Measurements from ENCODE around the gene COL7A1. TPM values are rescaled to one million over a fixed set of nuclear protein-coding genes. Genes with fewer than 3 reads are reported as not detected.
A peak's percentile ranks its signal among the peaks of the same experiment; 100 is the strongest.

Gene COL7A1
- total RNA-seq, 1 donor from 2014 or later: under 0.01 TPM

DNA sequence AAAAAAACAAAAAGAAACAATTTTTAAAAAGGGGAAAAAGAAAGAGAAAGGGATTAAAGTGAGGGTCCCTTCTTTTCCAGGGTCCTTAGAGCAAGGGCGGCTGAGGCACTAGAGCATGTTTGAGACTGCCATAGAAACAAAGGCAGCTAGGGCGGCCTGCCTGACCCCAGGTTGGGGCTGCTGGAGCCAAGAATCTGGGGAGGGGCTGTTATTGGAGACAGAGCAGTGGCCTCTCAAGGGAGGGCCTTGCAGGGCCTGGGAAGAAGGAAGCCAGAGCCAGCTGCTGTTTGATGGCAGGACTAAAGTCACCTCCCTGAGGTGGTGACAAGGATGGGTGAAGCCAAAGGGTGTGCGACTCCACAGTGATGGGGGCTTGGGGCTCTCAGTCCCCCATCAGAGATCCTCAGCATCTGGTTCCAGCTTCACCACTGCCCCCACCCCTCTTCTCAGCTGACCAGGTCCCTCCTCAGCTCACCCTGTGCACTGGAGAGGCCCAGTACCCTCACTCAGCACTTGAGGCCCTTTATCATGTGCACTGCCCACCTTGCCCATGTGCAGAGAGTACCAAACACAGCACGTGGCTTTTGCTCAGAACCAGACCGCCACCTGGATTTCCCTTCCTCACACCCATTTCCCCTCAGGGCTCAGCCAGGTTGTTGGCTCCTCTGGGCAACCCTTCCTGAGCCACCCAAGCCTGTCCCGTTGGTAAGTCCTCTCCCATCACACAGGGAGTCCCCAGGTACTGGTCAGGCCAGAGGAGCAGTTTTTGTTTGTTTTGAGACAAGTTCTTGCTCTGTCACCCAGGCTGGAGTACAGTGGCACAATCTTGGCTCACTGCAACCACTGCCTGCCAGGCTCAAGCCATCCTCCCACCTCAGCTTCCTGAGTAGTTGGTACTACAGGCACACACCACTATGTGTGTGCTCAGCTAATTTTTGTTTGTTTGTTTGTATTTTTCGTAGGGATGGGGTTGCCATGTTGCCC lies 24.7 kb upstream of the COL7A1 start:
- no peak for DNase-seq (ENCODE audit: low read depth in 2 of 2)

DNA sequence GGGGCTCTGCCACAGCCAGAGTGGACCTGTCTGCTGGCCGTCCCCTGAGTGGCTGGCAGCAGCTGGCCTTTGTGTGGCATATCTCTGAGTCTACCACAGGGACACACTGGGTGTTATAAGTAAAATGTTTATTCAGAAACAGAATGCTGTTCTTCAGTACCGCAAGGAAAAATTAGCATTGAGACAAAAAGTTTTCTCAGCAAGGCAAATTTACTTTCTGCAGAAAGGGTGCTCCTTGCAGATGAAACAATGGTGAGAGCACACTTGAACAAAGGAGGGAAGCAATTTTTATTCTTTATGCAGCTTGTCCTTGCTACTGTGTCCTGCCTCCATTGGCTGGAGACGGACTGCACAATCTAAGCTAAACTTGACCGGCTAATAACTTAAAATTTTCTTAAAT lies 22.4 kb upstream of the COL7A1 start:
- no peak for DNase-seq (ENCODE audit: low read depth in 2 of 2)

DNA sequence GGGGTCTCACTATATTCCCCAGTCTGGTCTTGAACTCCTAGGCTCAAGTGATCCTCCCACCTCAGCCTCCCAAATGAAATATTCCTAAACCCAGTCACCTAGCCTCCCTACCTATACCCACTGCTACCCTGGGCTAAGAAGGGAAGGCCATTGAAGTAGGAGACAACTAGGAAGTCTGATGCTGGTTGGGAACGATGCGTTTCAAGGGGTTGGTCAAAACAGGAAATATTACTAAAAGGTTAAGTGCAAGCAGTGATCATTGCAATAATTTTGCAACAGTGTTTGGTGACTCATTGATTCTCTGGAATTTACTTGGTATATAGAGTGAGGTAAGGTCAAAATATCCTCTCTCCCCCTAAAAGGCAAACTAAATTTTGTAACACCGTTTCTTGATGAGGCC lies 18.9 kb upstream of the COL7A1 start:
- peak in 1 of 2 donors; percentile 55 for DNase-seq (ENCODE audit: low read depth in 2 of 2)

DNA sequence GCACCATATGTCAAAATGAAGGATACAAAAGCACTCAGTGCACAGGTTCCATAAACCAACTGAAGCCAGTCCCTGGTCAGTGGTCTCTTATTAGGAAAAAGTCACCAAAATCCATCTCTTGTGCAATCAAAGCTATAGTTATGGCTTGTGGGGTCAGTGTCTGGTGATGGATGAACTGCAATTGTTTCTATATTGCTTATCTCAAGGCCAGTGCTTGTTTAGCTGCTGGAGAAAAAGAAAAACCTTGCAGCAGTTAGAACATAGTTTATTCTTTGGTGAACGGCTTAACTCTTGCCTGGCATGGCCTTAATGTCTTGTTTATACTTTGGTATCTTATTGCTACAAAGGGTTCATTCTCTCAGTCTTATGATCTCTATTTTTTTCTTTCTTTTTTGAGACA lies 17.2 kb upstream of the COL7A1 start:
- DNase-seq (ENCODE audit: low read depth in 2 of 2): no peak

DNA sequence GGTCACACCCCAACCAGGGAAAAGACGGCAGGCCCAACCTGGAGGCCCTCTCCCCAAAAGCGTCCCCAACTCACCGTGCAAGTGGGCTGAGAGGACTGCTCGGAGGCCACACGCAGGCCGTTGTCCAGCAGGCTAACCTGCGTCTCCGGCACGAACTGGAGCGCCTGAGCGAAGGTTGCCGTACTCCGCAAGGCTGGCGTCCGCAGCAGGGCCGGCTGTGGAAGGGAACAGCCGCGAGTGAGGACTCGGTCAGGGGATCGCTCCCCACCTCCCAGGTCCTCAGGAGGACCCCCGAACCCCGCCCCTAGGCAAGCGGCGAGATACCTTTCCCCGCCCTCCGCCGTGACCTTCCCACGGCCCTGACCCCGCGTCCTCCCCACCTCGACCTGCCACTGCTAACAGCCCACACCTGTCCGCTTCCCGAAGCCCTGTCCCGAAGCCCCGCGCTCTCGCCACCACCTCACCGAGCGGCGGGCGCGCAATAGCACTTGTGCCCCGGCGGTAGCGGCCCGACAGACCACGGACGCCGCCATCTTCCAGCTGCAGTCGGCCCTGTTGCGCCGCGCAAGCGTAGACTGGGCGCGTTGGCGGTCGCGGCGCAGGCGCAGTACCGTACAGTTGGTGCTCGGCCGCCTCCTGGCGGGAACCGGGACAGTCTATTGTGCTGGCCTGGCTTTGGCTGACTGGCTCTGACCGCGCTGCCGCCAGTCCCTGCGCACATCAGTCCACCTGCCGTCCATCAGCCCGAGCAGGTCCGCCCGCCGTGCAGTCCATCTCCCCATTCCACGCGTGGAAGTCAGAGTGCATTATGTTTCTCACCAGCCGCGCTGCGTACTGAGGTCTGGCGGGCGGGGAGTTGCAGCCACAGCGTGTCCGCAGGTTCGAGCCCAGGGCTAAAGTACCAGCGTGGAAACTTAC lies 14.2 kb upstream of the COL7A1 start, which contains the start of gene UQCRC1:
TSS of gene UQCRC1 (minus strand) at position 559 of the 918 bp plus-strand sequence. CDS start at position 533, 26 bp downstream.
- DNase-seq (ENCODE audit: low read depth in 2 of 2): peak; percentile 95 to 97

DNA sequence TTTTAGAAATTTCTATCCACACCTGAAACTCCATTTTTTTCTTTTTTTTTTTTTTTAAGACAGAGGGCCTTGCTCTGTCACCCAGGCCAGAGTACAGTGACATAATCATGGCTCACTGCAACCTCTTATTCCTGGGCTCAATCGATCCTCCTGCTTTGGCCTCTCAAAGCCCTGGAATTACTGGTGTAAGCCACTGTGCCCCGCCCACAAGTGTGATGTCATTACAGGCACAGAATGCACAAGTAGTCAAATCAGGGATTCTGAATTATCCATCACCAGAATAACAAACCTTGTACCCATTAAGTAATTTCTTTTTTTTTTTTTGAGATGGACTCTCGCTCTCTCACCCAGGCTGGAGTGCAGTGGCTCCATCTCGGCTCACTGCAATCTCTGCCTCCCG lies 12.4 kb upstream of the COL7A1 start:
- peak in 1 of 2 donors; percentile 38 for DNase-seq (ENCODE audit: low read depth in 2 of 2)

DNA sequence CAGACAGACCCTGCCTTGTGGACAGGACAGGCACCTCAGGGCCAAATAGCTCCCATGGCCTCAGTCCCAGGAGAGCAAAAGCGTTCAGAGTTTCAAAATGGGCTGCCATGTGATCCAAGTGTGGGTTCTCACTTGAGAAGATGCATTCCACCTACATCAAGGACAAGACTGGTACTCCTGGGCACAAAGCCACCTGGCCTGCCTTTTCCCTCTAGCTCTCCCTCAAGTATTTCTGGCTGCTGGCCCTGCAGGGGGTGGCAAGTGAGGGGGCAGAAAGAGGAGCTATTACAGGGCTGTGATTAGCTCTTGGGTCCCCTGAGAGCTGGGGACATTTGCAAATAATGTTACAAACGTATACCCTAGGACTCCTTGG lies 6.5 kb upstream of the COL7A1 start:
- DNase-seq (ENCODE audit: low read depth in 2 of 2): no peak

DNA sequence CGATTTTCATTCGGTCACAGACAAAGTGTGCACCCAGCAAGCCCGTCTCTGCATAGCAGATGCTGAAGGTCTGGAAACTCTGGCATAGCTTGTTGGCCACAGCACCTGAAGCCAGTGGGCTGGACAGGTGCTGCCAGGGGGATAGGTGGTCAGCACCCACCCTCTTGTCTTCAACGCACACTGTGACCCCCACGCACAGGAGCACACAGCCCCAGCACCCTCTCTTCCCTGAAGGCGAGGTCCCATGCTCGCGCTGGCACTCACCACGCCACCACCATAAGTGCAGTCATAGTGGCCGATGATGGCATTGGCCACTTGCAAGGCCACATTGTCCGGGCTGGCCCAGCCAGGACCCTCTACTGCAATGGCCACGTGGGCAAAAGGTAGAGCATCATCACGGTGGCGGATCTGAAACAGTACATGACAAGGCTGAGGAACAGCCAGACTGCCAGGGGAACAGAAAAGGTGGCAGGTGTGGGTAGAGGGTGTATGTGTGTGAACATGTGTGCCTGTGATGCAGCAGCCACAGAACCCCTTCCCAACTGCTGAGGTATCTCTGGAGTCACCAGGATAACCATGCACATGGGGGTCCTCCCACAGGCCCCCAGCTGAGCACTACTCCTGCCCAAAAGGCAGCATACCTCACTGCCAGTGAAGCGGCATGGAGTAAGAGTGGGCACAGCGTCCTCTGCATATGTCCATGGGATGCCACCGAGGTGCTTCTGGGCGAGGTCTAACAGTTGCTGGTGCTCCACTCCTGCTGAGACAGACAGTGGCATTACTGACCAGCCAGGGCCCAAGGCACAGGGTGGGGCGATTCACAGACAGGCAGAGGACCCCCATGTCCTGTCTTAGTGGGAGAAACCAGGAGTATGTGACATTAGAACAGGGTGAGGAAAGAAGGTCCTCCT lies 5.8 kb upstream of the COL7A1 start:
- DNase-seq (ENCODE audit: low read depth in 2 of 2): no peak

DNA sequence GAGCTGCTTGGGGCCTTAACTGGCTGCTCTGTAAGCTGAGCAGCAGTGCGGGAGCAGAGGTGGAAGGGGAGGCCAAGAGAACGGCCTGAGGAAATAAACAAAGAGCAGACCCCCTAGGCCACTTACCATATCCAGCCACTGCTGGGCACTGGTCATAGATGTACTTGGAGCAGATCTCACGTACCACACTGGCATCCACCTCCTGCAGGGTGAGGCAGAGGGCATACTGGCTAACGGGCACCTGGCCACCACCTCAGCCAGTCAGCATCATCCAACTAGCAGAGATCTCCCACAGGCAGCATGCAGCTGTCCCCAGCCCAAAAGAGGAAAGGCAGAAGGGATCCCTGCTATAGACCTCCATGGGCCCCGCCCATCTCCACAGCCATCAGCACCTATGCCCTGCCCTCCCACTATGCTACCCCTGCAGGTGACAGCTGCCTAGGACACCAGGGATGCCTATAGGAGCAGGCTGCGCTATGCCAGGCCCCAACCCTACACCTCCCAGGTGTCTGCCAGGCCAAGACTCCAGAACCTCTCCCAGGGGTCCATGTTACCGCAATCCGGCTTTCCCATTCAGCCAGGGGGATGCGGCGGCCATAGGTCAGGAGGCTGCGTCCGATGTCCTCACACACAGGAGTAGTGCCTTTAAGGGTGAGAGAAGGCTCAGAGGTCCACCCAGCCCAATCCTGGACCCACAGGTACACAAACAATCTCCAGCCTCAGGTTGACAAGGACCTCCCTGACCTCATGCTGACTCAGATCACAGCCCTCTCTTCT lies 4.6 kb upstream of the COL7A1 start:
- no peak for DNase-seq (ENCODE audit: low read depth in 2 of 2)

DNA sequence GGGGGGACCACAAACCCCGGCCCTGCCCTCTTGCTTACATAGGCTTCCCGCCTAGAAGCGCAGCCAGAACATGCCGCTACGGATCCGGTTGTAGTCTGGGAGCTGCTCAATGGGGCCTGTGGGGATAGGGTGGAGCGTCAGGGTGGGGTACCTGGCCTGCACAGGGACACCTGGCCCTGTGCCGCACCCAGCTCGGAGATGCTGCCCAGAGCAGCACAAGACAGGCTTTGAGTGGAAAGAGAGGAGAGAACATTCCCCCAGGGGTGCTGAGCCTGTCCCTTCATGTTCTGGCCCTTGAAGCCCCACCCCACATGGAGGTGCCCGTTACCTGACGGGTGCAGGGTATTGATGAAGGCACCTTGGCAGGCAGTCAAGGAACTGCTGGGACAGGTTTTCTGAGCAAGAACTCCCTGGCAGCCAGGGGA lies 4.0 kb upstream of the COL7A1 start:
- no peak for DNase-seq (ENCODE audit: low read depth in 2 of 2)

DNA sequence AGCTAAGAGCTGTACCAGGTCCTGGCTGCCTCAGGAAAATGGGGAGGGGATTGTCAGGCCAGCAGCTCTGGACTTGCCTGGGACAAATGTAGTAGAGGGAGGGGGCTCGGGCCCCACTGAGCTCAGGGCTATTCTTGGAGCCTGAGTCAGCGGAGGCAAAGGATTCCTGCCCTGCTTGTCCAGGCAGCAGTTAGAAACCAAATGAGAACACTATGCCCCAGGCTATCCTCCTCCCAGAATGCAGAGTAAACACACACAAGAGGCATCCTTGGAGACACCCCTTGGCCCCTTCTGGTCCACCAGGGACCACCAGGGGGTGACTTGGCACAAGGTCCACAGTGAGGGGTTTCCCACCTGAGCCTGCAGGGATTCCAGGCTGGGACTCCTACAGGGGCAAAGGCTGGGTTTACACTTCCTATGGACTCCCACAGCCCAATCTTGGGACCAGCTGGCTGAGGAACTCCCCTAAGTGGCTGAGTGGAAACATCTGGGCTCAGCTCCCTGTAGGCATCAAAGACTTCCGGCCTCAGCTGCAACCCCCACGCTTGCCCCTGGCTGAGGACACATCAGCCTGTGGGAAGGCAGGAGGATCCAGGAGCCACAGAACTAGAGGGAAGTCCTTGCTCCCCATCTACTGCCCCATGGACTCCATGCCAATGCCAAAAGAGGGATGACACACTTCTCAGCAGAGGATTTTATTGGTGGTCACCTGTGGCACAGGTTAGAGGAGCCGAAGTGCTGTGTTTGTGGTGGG lies 3.4 kb upstream of the COL7A1 start:
- DNase-seq (ENCODE audit: low read depth in 2 of 2): peak in 1 of 2 donors; percentile 20

DNA sequence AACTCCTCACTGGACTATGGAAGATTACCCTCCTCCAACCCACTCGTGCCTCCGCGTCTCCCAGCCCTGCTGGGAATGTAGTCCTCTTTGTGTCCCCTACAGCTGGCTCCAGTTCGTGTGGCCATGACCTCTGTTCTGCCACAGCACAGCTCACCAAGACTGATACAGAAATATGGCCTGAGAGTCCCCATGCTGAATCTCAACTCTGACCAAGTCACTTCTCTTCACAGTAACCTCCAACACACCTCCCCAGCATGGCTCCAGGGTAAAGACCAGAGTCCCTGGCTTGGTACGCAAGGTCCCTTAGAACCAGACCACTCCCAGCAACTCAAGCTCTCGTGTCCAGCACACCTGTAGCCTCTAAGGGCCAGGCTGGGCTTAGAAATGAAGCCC lies 2.3 kb upstream of the COL7A1 start:
- no peak for DNase-seq (ENCODE audit: low read depth in 2 of 2)

DNA sequence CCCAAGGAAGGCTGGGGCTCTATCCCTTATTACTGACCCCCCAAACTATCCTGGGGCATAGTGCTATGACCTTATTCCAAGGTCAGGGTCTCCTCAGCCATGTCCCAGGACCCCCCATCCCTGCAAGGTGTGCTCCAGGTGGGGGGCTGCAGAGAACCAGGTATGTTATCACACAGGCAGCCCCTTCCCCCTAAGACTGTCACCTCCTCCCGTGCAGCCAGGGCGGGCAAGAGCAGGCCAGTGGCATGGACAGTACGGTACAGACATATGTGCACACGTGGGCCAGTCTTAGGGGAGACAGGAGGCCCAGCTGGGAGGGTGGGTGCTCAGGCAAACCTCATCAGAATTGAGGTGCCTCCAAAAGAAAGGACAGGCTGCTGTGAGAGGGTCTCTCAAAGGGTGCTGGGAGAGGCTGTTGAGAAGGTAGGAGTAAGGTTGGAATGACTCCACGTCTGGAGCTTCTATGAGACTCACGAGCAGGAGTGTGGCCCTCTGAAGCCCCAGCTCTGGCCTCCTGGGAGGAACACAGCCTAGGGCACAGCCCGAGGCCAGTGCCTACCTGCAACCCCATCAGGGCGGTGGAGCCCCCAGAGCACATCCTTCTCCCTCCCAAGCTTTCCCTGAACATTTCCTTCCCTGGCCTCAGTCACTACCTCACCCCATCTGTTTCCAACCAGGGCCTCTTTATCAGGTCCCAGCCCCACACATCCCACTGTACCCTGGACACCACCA lies 1.7 kb upstream of the COL7A1 start:
- no peak for DNase-seq (ENCODE audit: low read depth in 2 of 2)

DNA sequence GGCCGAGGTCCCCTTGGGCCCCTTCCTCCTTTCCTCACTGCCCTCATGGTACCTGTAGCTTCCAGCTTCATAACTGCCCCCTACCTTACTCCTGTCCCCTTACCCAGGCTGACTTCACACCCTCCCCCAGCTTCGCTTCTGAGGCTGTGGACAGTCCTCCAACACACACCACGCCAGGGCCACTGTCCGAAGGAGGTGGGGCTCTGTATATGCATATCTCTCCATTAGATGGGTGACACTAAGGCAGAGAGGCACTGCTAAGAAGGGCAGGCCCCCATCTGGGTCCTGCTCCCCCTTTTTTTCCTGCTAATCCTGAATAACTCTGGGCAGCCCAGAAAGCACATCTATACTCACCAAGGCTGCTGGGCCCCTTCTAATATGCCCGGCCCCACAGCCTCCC lies 1.0 kb upstream of the COL7A1 start:
- no peak for DNase-seq (ENCODE audit: low read depth in 2 of 2)

DNA sequence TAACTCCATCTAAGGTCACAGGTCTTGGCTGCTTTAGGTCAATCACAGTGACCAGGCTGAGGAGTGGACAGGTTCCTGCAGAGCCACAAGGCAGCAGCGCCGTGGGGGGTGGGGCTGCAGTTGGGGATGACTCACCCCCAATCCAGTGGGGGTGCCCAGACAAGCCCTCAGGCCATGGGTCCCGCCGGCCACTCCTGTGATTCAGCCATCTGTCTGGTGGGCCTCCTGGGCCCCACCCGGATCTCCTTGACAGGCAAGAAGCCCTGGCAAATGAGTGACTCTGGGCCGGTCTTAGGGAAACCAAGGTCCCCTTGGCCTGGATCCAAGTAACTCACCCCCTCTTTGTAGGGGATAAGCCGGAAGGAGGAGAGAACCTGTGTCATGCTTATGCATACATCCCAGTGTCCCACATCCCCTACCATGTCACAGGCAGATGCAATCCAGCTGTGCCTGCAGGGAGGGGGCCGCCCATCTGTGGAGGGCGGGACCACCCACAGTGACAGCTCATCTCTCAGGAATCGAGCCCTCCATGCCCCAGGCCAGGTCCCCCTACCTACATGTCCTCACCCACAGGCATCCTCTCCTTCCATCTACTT lies 495 bp upstream of the COL7A1 start:
- DNase-seq (ENCODE audit: low read depth in 2 of 2): peak in 1 of 2 donors; percentile 54

DNA sequence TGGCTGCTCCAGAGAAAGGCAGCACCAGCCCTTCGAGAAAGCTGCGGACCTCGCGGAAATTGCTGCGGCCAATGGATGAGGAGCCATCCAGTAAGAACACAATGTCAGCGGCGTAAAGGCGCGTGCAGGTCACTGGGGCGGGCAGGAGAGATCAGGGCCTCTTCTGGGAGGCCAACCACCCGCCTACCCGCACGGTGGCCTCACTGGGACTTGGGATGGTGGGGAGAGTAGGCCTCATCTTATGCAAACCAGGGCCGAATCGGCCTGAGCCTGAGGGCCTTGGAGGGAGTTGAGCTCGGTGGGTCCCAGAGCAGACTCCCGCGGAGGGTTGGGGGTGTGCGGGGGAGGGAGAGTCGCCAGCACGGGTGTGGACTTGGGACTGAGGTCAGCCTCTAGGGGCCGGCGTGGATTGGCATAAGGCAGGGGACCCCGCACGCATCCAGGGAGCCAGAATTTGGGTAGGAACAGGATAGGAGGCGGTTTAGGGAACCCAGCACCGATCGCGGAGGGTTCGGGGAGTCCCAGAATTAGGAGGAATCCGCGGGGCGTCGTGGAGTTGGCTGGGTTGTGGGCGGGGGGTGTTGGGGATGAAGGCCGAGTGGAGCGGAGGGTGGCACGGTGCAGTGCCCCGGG lies 596 bp downstream of the COL7A1 start:
- DNase-seq (ENCODE audit: low read depth in 2 of 2): no peak

DNA sequence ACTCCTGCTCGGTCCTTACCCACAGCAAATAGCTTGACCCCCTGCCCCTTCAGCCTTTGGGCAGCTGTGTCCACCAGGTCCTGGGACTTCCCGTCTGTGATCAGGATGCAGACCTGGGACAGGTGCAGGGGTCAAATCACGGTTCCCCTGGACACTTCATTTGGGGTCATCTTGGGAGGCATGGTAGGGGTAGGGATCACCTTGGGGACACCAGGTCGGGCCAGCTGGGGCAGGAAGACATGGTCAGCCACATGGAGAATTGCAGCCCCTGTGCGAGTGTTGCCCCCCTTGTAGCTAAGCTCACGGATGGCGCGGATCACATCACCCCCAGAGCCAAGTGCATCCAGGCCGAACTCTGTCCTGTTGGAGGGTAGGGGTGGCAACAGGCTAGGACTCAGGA lies 1.8 kb downstream of the COL7A1 start:
- DNase-seq (ENCODE audit: low read depth in 2 of 2): no peak

DNA sequence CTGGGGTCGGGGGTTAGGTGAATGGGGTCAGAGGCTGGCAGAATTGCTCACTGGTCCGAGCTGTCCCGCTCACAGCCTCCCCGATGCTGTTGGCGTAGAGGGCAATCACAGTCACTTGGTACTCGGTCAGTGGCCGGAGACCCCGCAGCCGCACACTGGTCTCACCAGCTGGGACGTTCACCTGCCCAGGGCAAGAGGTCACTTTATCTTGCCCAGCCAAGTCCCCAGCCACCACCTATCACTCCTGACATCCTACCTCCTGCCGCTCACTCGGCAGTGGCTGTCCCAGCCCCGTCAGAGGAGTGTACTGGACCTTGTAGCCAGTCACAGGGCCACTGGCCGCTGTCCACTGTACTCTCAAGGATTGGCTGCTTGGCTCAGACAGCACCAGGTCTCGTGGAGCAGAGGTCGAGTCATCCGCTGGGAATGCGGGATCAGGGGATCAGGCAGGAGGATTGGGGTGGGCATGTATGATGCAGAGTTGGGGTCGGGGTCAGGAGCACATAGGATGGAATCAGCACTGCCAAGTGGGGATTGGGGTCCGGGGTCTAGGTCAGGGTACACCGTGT lies 2.5 kb downstream of the COL7A1 start:
- DNase-seq (ENCODE audit: low read depth in 2 of 2): no peak

Data from lung microvascular endothelial cell (primary cell).